ENCODE data around the gene DMAP1. TPM values are rescaled to one million over a fixed set of nuclear protein-coding genes. Genes with fewer than 3 reads are reported as not detected.

Gene DMAP1
- total RNA-seq, 3 donors from 2014 or later (not counting 1 experiment from before 2014, with no cell fraction given) = 61.1 to 73.3 (median 67.3) TPM

GRCh38 chr1:44251989-44252671, 38.9 kb downstream of the DMAP1 start:
- no peaks in the 10 kb centered on the region for H3K27me3 ChIP-seq (ENCODE audit: control insufficient read depth, insufficient read depth, low read length)
- Mint-ChIP-seq H3K36me3 (no peaks in the 10 kb centered on the region), H3K27ac (no peak overlapping the region), H3K27me3 (ENCODE audit: low read depth in 2 of 2) (no peaks in the 10 kb centered on the region), H3K4me3 (no peak overlapping the region), H3K9me3 (no peaks in the 10 kb centered on the region), H3K4me1 (no peaks in the 10 kb centered on the region)
- ATAC-seq (no peak), DNase-seq (no peak)
- no peaks in the 10 kb centered on the region for H3K4me1 ChIP-seq (ENCODE audit: control insufficient read depth, insufficient read depth, low read length)
- intact Hi-C loops (cut with micrococcal nuclease) = no loop called here
- H3K4me3 ChIP-seq (ENCODE audit: low read length) = no peak overlapping the region
- H3K36me3 ChIP-seq (ENCODE audit: control insufficient read depth, insufficient read depth, low read length) = no peaks in the 10 kb centered on the region
- WGBS (ENCODE audit: insufficient coverage) = 97% methylated on average over 18 of the region's 23 CpGs
- H3K27ac ChIP-seq (ENCODE audit: low read length) = no peak overlapping the region
- H3K9me3 ChIP-seq (ENCODE audit: control insufficient read depth, insufficient read depth, low read length) = no peaks in the 10 kb centered on the region
- TF ChIP-seq CTCF (IDR thresholded peaks at IDR 0.05) = no peak

GRCh38 chr1:44254392-44254910, 41.2 kb downstream of the DMAP1 start:
- no peak overlapping the region for H3K4me3 ChIP-seq (ENCODE audit: low read length)
- no peak overlapping the region for H3K27ac ChIP-seq (ENCODE audit: low read length)
- no peaks in the 10 kb centered on the region for H3K27me3 ChIP-seq (ENCODE audit: control insufficient read depth, insufficient read depth, low read length)
- no peaks in the 10 kb centered on the region for H3K36me3 ChIP-seq (ENCODE audit: control insufficient read depth, insufficient read depth, low read length)
- no peaks in the 10 kb centered on the region for H3K4me1 ChIP-seq (ENCODE audit: control insufficient read depth, insufficient read depth, low read length)
- DNase-seq = no peak
- H3K4me3 Mint-ChIP-seq = no peak overlapping the region
- intact Hi-C loops (cut with micrococcal nuclease) = no loop called here
- no peaks in the 10 kb centered on the region for H3K27me3 Mint-ChIP-seq (ENCODE audit: low read depth in 2 of 2)
- H3K9me3 Mint-ChIP-seq = no peaks in the 10 kb centered on the region
- H3K36me3 Mint-ChIP-seq = no peaks in the 10 kb centered on the region
- no peaks in the 10 kb centered on the region for H3K4me1 Mint-ChIP-seq
- no peak for ATAC-seq
- H3K27ac Mint-ChIP-seq = no peak overlapping the region
- TF ChIP-seq CTCF (IDR thresholded peaks at IDR 0.05) = no peak
- WGBS (ENCODE audit: insufficient coverage) = 84% methylated on average over 4 of the region's 4 CpGs
- H3K9me3 ChIP-seq (ENCODE audit: control insufficient read depth, insufficient read depth, low read length) = no peaks in the 10 kb centered on the region

GRCh38 chr1:44256762-44257554, 43.7 kb downstream of the DMAP1 start:
- Mint-ChIP-seq H3K27ac (no peak overlapping the region), H3K36me3 (no peaks in the 10 kb centered on the region), H3K4me3 (no peak overlapping the region), H3K4me1 (peaks cover 0 to 9% of the 10 kb centered on the region in 2 donors), H3K27me3 (ENCODE audit: low read depth in 2 of 2) (no peaks in the 10 kb centered on the region), H3K9me3 (no peaks in the 10 kb centered on the region)
- Histone ChIP-seq H3K4me3 (ENCODE audit: low read length) (no peak overlapping the region), H3K9me3 (ENCODE audit: control insufficient read depth, insufficient read depth, low read length) (no peaks in the 10 kb centered on the region), H3K27ac (ENCODE audit: low read length) (no peak overlapping the region), H3K4me1 (ENCODE audit: control insufficient read depth, insufficient read depth, low read length) (no peaks in the 10 kb centered on the region), H3K36me3 (ENCODE audit: control insufficient read depth, insufficient read depth, low read length) (no peaks in the 10 kb centered on the region), H3K27me3 (ENCODE audit: control insufficient read depth, insufficient read depth, low read length) (no peaks in the 10 kb centered on the region)
- 100% methylated on average over 6 of the region's 10 CpGs for WGBS (ENCODE audit: insufficient coverage)
- no peak for TF ChIP-seq CTCF (IDR thresholded peaks at IDR 0.05)
- no peak for ATAC-seq
- no peak for DNase-seq
- intact Hi-C loops (cut with micrococcal nuclease) = no loop called here
